ENCODE data around the gene PPIE.
"Not testable (repeated sequence)": the region's sequence is repeated elsewhere in the genome, so short reads cannot be mapped to it uniquely, and the experiment has no call there.

Gene PPIE

DNA sequence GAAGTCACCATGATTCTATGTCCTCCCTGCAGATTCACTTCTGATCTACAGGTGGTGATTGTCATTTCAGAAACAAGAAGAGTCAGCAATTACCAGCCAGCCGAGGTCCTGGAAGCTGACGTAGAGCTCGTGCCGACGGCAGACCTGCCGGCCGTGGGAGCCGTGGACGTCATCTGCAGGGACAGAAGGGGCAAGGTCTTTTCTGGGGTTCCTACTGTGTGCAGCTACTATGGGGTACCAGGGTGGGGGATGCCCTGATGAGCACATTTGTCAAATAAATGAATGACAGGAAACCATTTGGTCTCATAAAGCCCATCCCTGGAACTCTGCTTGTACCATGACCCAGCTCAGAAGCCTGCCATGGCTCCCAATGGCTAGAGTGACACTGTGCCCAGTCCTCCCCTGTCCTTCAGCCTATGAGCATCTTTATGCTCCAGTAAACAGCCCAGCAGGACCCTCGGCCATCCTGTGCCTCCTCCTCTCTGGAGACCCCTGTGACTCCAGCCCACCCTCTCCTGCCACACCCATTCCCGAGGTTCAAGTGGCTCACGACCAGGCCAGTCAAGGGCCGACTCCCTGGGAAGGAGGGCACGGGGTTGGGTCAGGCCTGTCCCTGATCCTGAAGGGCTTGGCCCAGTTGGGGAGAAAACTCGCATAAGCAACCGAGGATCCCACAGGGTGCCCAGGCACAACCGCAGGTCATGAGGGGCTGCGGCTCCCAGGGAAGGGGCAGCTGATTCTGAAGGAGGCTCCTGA lies 25.1 kb downstream of the PPIE start:
- H3K27me3 ChIP-seq (ENCODE audit: control insufficient read depth, insufficient read depth, low read length, poor library complexity, severe bottlenecking); H3K9me3 ChIP-seq (ENCODE audit: control insufficient read depth, low read length); H3K27ac ChIP-seq (ENCODE audit: insufficient read depth, low read depth, low read length, poor library complexity, severe bottlenecking); H3K4me3 ChIP-seq (ENCODE audit: insufficient read depth, low read depth, low read length); H3K4me1 ChIP-seq (ENCODE audit: control insufficient read depth, insufficient read depth, low read length); H3K36me3 ChIP-seq (ENCODE audit: control insufficient read depth, insufficient read depth, low read length): not testable (repeated sequence)
- 84 to 90% methylated on average over 13 of the region's 18 CpGs for WGBS, 2 experiments

DNA sequence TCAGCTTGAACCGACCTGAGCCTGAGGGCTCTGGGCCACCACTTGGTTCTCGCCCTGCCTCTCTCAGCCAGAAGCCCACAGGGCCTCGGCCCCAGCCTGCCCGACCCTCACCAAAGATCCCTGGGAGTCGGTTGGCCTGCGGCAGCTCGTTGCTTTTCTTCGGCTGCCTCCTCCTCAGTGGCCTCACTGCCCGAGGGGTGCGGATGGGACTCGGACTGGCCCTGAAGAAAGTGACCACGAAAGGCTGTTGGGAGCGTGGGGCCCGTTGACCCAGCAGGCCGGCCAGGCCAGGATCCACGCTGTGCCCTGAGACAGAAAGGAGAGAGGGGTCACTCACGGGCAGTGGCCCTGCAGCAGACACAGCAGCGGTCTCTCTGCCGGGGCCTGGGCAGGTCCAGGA lies 25.8 kb downstream of the PPIE start:
- H3K27me3 ChIP-seq (ENCODE audit: control insufficient read depth, insufficient read depth, low read length, poor library complexity, severe bottlenecking); H3K27ac ChIP-seq (ENCODE audit: insufficient read depth, low read depth, low read length, poor library complexity, severe bottlenecking); H3K4me1 ChIP-seq (ENCODE audit: control insufficient read depth, insufficient read depth, low read length); H3K36me3 ChIP-seq (ENCODE audit: control insufficient read depth, insufficient read depth, low read length); H3K9me3 ChIP-seq (ENCODE audit: control insufficient read depth, low read length); H3K4me3 ChIP-seq (ENCODE audit: insufficient read depth, low read depth, low read length): not testable (repeated sequence)
- WGBS, 2 experiments: 89 to 93% methylated on average over 9 of the region's 19 CpGs

DNA sequence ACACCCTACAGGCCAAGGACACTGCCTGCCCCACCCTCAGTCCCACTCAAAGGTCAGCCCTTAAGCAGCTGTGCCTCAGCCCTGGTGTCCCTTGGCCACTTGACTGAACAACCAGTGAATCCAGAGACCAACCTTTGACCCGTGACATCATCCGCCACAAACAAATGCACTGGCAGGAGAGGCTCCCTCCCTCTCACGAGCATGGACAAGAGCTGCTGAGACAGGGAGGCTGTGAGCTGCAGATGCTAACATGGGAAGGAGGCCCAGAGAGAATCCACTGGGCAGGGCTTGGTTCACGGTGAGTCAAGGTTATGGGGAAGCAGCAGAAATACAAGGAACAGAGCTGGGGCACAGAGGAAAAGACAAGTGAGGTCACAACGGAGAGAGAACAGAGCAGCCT lies 27.8 kb downstream of the PPIE start:
- H3K36me3 ChIP-seq (ENCODE audit: control insufficient read depth, insufficient read depth, low read length); H3K9me3 ChIP-seq (ENCODE audit: control insufficient read depth, low read length); H3K4me3 ChIP-seq (ENCODE audit: insufficient read depth, low read depth, low read length); H3K4me1 ChIP-seq (ENCODE audit: control insufficient read depth, insufficient read depth, low read length); H3K27ac ChIP-seq (ENCODE audit: insufficient read depth, low read depth, low read length, poor library complexity, severe bottlenecking): not testable (repeated sequence)
- 67 to 88% methylated on average over 1 of the region's 5 CpGs for WGBS, 2 experiments
- H3K27me3 ChIP-seq (ENCODE audit: control insufficient read depth, insufficient read depth, low read length, poor library complexity, severe bottlenecking): peaks cover 16% of the 10 kb centered on the region

DNA sequence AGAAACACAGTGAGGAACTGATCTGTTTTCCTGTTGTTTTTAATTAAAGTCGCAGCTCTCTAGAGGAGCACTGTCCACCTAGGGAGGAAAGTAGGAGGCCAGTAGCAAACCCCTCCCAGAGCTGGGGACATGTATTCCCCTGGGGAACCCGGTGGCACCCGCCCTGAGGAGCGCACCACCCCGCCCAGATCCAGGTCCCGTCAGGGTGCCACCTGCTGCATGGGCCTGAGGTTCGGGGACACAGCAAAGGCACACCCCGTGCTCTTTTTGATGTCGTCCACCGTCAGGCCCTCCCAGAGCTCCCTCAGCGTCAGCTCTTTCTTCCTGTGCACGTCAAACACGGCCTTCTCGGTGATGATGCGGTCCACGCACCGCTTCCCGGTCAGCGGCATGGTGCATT lies 30.8 kb downstream of the PPIE start:
- not testable (repeated sequence) for H3K4me1 ChIP-seq (ENCODE audit: control insufficient read depth, insufficient read depth, low read length); H3K4me3 ChIP-seq (ENCODE audit: insufficient read depth, low read depth, low read length); H3K9me3 ChIP-seq (ENCODE audit: control insufficient read depth, low read length); H3K36me3 ChIP-seq (ENCODE audit: control insufficient read depth, insufficient read depth, low read length); H3K27ac ChIP-seq (ENCODE audit: insufficient read depth, low read depth, low read length, poor library complexity, severe bottlenecking)
- WGBS, 2 experiments: 84 to 94% methylated on average over 10 to 13 of the region's 19 CpGs
- peaks cover 17% of the 10 kb centered on the region for H3K27me3 ChIP-seq (ENCODE audit: control insufficient read depth, insufficient read depth, low read length, poor library complexity, severe bottlenecking)

DNA sequence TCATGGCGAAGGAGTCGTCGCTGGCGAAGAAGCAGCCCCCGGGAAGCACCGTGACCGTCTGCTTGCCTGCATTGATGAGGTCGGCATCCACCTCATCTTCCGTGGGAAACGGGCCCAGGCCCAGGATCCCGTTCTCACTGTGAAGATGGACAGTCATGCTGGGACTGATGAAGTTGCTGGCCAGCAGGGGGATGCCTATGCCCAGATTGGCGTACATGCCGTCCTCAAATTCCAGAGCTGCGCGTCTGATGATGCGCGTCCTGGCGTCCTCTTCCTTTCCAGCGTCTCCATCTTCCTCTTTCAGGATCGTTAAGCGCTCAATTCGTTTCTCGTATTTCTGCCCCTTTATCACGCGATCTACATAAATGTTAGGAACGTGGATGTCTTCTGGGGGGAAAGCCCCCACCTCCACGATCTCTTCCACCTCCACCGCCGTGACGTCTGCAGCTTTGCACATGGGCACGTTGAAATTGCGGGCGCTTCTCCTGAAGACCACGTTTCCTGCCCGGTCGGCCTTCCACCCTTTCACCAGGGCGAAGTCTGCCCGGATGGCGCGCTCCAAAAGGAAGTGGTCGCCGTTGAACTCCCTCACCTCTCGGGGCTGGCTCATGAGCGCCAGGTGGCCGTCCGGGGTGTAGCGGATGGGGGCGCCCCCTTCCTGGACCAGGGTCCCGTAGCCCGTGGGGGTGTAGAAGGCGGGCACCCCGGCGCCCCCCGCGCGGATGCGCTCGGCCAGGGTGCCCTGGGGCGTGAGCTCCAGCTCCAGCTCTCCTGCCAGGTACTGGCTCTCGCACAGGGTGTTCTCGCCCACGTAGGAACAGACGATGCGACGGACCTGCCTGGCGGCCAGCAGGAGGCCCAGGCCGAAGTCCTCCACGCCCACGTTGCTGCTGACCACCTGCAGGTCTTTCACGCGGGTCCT lies 31.7 kb downstream of the PPIE start:
- H3K27me3 ChIP-seq (ENCODE audit: control insufficient read depth, insufficient read depth, low read length, poor library complexity, severe bottlenecking): peaks cover 17% of the 10 kb centered on the region
- H3K4me1 ChIP-seq (ENCODE audit: control insufficient read depth, insufficient read depth, low read length); H3K27ac ChIP-seq (ENCODE audit: insufficient read depth, low read depth, low read length, poor library complexity, severe bottlenecking); H3K9me3 ChIP-seq (ENCODE audit: control insufficient read depth, low read length); H3K36me3 ChIP-seq (ENCODE audit: control insufficient read depth, insufficient read depth, low read length); H3K4me3 ChIP-seq (ENCODE audit: insufficient read depth, low read depth, low read length): not testable (repeated sequence)
- 88 to 93% methylated on average over 15 to 18 of the region's 71 CpGs for WGBS, 2 experiments

DNA sequence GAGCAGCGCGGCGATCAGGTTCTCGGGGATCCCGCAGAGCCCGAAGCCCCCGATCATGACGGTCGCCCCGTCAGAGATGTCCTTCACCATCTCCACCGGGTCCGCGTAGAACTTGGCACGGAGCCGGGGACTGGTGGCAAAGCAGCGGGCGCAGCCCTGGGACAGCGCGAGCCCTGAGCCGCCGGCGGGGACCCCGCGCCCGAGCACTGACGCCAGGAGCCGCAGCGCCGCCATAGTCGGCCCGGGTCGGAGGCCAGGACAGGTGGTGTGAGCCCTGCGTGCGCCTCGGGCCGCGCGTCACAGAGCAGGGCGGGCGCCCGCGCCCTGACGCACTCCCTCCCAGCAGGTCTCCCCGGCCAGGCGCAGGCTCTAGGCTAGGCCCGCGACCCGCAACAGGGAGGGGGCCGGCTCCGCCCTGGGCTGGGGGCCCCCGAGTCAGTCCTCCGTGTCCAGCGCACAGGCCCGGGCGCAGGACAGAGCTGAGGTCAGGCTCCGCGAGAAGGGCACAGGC lies 32.4 kb downstream of the PPIE start, which contains the start of gene OXCT2:
OXCT2 (minus strand) TSS at position 327 of the 511 bp plus-strand sequence; CDS start at position 234, 93 bp downstream.
- not testable (repeated sequence) for H3K9me3 ChIP-seq (ENCODE audit: control insufficient read depth, low read length); H3K4me1 ChIP-seq (ENCODE audit: control insufficient read depth, insufficient read depth, low read length); H3K36me3 ChIP-seq (ENCODE audit: control insufficient read depth, insufficient read depth, low read length); H3K4me3 ChIP-seq (ENCODE audit: insufficient read depth, low read depth, low read length); H3K27ac ChIP-seq (ENCODE audit: insufficient read depth, low read depth, low read length, poor library complexity, severe bottlenecking)
- H3K27me3 ChIP-seq (ENCODE audit: control insufficient read depth, insufficient read depth, low read length, poor library complexity, severe bottlenecking): peaks cover 17% of the 10 kb centered on the region
- 4 to 5% methylated on average over 35 to 43 of the region's 57 CpGs for WGBS, 2 experiments

DNA sequence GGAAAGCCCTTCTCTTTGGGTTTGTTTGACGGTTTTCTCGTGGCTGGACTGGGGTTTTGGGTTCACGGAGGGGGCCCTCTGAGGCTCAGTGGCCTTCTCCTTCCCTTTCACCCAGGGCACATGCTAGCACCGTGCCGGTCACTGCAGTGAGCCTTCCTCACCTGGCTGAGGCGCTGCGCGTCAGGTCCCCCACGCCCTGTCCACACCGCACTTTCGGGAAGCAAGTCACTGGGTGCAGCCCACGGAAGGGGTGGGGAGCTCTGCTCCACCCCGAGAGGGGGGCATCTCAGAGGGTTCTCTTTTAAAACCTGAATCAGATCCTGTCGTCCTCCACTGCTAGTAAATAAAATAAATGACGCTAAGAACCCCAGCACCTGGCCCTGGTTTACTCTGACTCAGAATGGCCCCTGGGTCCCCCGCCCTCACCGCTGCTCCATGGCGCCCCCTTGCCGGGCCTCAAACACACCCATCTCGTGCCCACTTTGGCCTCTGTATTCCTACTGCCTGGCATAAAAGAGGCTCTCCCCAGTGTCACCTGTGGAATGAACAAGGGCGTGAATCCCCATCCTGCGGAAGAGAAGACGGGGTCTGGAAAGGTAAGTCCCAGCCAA lies 34.8 kb downstream of the PPIE start:
- H3K4me1 ChIP-seq (ENCODE audit: control insufficient read depth, insufficient read depth, low read length); H3K36me3 ChIP-seq (ENCODE audit: control insufficient read depth, insufficient read depth, low read length); H3K9me3 ChIP-seq (ENCODE audit: control insufficient read depth, low read length); H3K4me3 ChIP-seq (ENCODE audit: insufficient read depth, low read depth, low read length); H3K27ac ChIP-seq (ENCODE audit: insufficient read depth, low read depth, low read length, poor library complexity, severe bottlenecking): not testable (repeated sequence)
- 90% methylated on average over 2 of the region's 23 CpGs; no CpG with 5 or more reads in 1 of the 2 experiments for WGBS, 2 experiments
- peaks cover 17% of the 10 kb centered on the region for H3K27me3 ChIP-seq (ENCODE audit: control insufficient read depth, insufficient read depth, low read length, poor library complexity, severe bottlenecking)

DNA sequence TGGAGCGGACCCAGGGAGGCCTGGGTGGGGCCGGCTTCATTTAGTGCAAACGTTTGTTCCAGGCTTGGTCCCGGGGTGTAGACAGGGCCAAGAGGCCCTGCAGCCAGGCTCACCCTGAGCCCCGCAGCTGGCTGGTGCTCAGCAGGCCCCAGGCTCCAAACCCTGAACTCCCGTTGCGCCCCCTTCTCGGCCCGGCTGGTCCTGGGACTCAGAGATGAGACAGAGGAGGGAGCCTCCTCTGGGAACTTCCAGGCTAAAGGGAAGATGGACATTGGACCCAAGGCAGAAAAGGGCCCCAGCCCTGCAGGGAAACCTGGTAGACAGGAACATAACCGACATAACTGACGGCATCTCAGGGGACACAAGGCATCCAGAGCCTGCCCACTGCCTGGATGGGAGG lies 36.5 kb downstream of the PPIE start:
- H3K36me3 ChIP-seq (ENCODE audit: control insufficient read depth, insufficient read depth, low read length); H3K4me3 ChIP-seq (ENCODE audit: insufficient read depth, low read depth, low read length); H3K27ac ChIP-seq (ENCODE audit: insufficient read depth, low read depth, low read length, poor library complexity, severe bottlenecking); H3K9me3 ChIP-seq (ENCODE audit: control insufficient read depth, low read length); H3K4me1 ChIP-seq (ENCODE audit: control insufficient read depth, insufficient read depth, low read length): not testable (repeated sequence)
- peaks cover 11% of the 10 kb centered on the region for H3K27me3 ChIP-seq (ENCODE audit: control insufficient read depth, insufficient read depth, low read length, poor library complexity, severe bottlenecking)
- 92 to 93% methylated on average over 11 of the region's 11 CpGs for WGBS, 2 experiments

DNA sequence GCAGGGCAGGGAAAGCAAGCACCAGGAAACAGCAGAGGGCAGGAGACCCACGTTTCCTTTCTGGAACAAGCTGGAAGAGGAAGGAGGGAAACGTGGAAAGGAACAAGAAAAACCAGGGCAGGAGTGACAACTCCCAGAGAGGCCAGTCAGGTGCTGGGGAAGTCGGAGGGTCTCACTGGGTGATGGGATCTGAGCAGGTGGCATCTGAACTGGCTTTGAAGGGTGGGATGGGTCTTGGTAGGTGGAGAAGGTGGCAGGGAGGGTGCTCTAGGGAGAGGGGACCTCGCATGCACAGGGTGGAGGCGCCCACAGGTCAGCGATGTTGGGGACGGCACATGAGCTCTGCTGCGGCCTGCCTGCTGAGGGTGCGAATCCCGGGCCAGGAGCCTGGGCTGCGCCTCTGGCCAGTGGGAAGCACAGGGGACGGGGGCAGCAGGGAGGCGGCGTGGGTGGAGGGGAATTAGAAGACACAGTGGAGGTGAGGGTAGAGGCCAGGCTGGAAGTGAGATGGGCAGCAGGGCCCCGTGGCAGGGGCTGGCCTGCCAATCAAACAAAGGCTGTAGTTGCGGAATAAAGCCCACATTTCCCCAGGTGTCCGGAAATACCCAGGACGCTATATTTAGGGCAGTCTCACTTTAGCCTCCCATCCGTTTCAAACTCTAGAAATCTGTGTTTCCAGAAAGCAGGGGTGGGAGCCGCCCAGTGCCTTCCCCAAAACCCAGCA lies 37.2 kb downstream of the PPIE start:
- H3K9me3 ChIP-seq (ENCODE audit: control insufficient read depth, low read length); H3K27ac ChIP-seq (ENCODE audit: insufficient read depth, low read depth, low read length, poor library complexity, severe bottlenecking); H3K4me1 ChIP-seq (ENCODE audit: control insufficient read depth, insufficient read depth, low read length); H3K36me3 ChIP-seq (ENCODE audit: control insufficient read depth, insufficient read depth, low read length); H3K4me3 ChIP-seq (ENCODE audit: insufficient read depth, low read depth, low read length); H3K27me3 ChIP-seq (ENCODE audit: control insufficient read depth, insufficient read depth, low read length, poor library complexity, severe bottlenecking): not testable (repeated sequence)
- WGBS, 2 experiments: 81 to 86% methylated on average over 8 to 9 of the region's 20 CpGs

All from ectodermal cell (in vitro differentiated cells).